ENCODE results near the gene KIAA1755.

Gene KIAA1755

GRCh38 chr20:38214256-38215193 is 46.0 kb downstream of the KIAA1755 start:
- H3K27ac ChIP-seq = no peak overlapping the region
- no peak for TF ChIP-seq CTCF (conservative IDR thresholded peaks at IDR 0.05)

- no peak overlapping the region for H3K27ac ChIP-seq
- no peak for TF ChIP-seq CTCF (conservative IDR thresholded peaks at IDR 0.05)
Observed at GRCh38 chr20:38213607-38213940, 47.0 kb downstream of the KIAA1755 start.

- H3K27ac ChIP-seq = no peak overlapping the region
- no peak for TF ChIP-seq CTCF (conservative IDR thresholded peaks at IDR 0.05)
Observed at GRCh38 chr20:38212806-38213606, 47.5 kb downstream of the KIAA1755 start.

- no peak for TF ChIP-seq CTCF (conservative IDR thresholded peaks at IDR 0.05)
- no peak overlapping the region for H3K27ac ChIP-seq
Observed at GRCh38 chr20:38211200-38212097, 49.1 kb downstream of the KIAA1755 start.

- no peak overlapping the region for H3K27ac ChIP-seq
- no peak for TF ChIP-seq CTCF (conservative IDR thresholded peaks at IDR 0.05)
Observed at GRCh38 chr20:38210741-38211140, 49.8 kb downstream of the KIAA1755 start.

GRCh38 chr20:38209736-38210405 is 50.7 kb downstream of the KIAA1755 start:
- no peak for TF ChIP-seq CTCF (conservative IDR thresholded peaks at IDR 0.05)
- H3K27ac ChIP-seq = no peak overlapping the region
